Mucosa of descending colon (tissue), 3 donors: ENCODE data around the gene FFAR4. TPM values are rescaled to one million over a fixed set of nuclear protein-coding genes. Genes with fewer than 3 reads are reported as not detected.
A peak's percentile ranks its signal among the peaks of the same experiment; 100 is the strongest.

Source experiments
- ATAC-seq: fragments of 200-7000 bp; cut with Tn5 transposase; one replicate; pipeline ENCODE4 v1.9.1; 2020; ENCODE audit warnings: mild to moderate bottlenecking, moderate library complexity
- DNase-seq, 3 donors: peaks; one replicate each; pipeline ENCODE4 v3.0.0-alpha.2; 2020
- H3K36me3 ChIP-seq: fragments of 200-600 bp; one replicate; pipeline ENCODE4 v1.8.0; 2021; ENCODE audit warnings: low read depth, mild to moderate bottlenecking
- H3K4me1 ChIP-seq: fragments of 200-600 bp; one replicate; pipeline ENCODE4 v1.8.0; 2021; ENCODE audit warnings: low read depth, mild to moderate bottlenecking
- H3K4me3 ChIP-seq: fragments of 200-600 bp; one replicate; pipeline ENCODE4 v1.8.0; 2021; ENCODE audit warnings: mild to moderate bottlenecking
- H3K9me3 ChIP-seq: fragments of 200-600 bp; one replicate; pipeline ENCODE4 v1.8.0; 2021; ENCODE audit warnings: mild to moderate bottlenecking
- CTCF ChIP-seq: fragments of 200-600 bp; IDR thresholded peaks from one replicate; pipeline ENCODE4 v1.8.0; 2022; ENCODE audit warnings: antibody characterized with exemption, mild to moderate bottlenecking
- intact Hi-C, 2 donors: fragments of 100-400 bp; cut with DNase I in 1 of 2; cut with micrococcal nuclease in 1 of 2; formaldehyde crosslinking; loops; one replicate each; pipeline versions ENCODE4 v1.11.0 to v1.11.1; 2022; cut with DNase I, micrococcal nuclease
- total RNA-seq, 3 donors: library from RNA; stranded (reverse); fragmentation: NEBNext Ultra II Directional in 2 of 3; extraction: Animal tissue kit (Norgen Biotek cat#: 25700) in 2 of 3; gene quantifications; one replicate each; pipeline versions ENCODE4 v1.2.1 to v1.2.4, GENCODE V29; 2021 to 2023
- donor health status: DM: no; HTN: no; CAD: no; lungs with moderate emphysema.
- donor health status: DM: no; HTN: no; CAD: no.
- donor health status: DM: no; HTN: yes; CAD: no.

The FFAR4 gene
- total RNA-seq, 3 donors from 2014 or later: 17.4 to 36.3 (median 28.7) TPM

- no peak for ATAC-seq
- H3K9me3 ChIP-seq: no peaks in the 10 kb centered on the region
- no peak overlapping the region for H3K4me3 ChIP-seq
- intact Hi-C loops: no loop called here
- DNase-seq: no peak
- no peaks in the 10 kb centered on the region for H3K36me3 ChIP-seq
- no peak for TF ChIP-seq CTCF
- peaks cover 6% of the 10 kb centered on the region for H3K4me1 ChIP-seq
Measured at GRCh38 chr10:93565446-93565845, 1.0 kb upstream of the FFAR4 start.

GRCh38 chr10:93567277-93568104 is 1.0 kb downstream of the FFAR4 start:
- Histone ChIP-seq H3K9me3 (no peaks in the 10 kb centered on the region), H3K36me3 (no peaks in the 10 kb centered on the region), H3K4me3 (peak overlapping the region; percentile 11), H3K4me1 (peaks cover 7% of the 10 kb centered on the region)
- DNase-seq (no peak), ATAC-seq (no peak)
- intact Hi-C loops: no loop called here
- no peak for TF ChIP-seq CTCF

GRCh38 chr10:93568105-93568390 is 1.6 kb downstream of the FFAR4 start:
- no peak for TF ChIP-seq CTCF
- Histone ChIP-seq H3K9me3 (no peaks in the 10 kb centered on the region), H3K36me3 (no peaks in the 10 kb centered on the region), H3K4me3 (no peak overlapping the region), H3K4me1 (peaks cover 8% of the 10 kb centered on the region)
- ATAC-seq (no peak), DNase-seq (no peak)
- intact Hi-C loops: no loop called here

- no peak for ATAC-seq
- intact Hi-C loops: no loop called here
- Histone ChIP-seq H3K4me3 (no peak overlapping the region), H3K4me1 (peaks cover 11% of the 10 kb centered on the region), H3K9me3 (no peaks in the 10 kb centered on the region), H3K36me3 (no peaks in the 10 kb centered on the region)
- no peak for TF ChIP-seq CTCF
- DNase-seq: no peak
Measured at GRCh38 chr10:93570383-93570782, 3.9 kb downstream of the FFAR4 start.

GRCh38 chr10:93572606-93573005 is 6.1 kb downstream of the FFAR4 start:
- TF ChIP-seq CTCF: no peak
- Histone ChIP-seq H3K9me3 (no peaks in the 10 kb centered on the region), H3K4me3 (no peak overlapping the region), H3K4me1 (peaks cover 11% of the 10 kb centered on the region), H3K36me3 (no peaks in the 10 kb centered on the region)
- no peak for ATAC-seq
- DNase-seq: no peak
- intact Hi-C loops: no loop called here
